B cell (primary cell): Measurements from ENCODE around the gene HTR1D. TPM values are rescaled to one million over a fixed set of nuclear protein-coding genes. Genes with fewer than 3 reads are reported as not detected.

ENCODE experiments used
- ATAC-seq: fragments of 200-7000 bp; cut with Tn5 transposase; one replicate; pipeline ENCODE4 v1.10.0; 2021; ENCODE audit warnings: low read depth, mild to moderate bottlenecking, moderate number of reproducible peaks, moderate library complexity
- CTCF ChIA-PET: fragments of 350-600 bp; sonication (Branson Sonifier 250); formaldehyde crosslinking; loops from one replicate; lab custom pipeline; 2021; ENCODE audit warnings: antibody characterized with exemption, inconsistent platforms; lab: Charles Lee
- POLR2A ChIA-PET: fragments of 350-600 bp; sonication (Branson Sonifier 250); formaldehyde crosslinking; loops from one replicate; lab custom pipeline; 2021; ENCODE audit warnings: antibody characterized with exemption; lab: Charles Lee
- DNase-seq: peaks from one replicate; pipeline ENCODE4 v3.0.0; 2013
- H2AFZ ChIP-seq: 2 replicates; pipeline ENCODE4 v1.6.1; 2012; ENCODE audit warnings: mild to moderate bottlenecking, low read depth, low read length; ENCODE audit not compliant: insufficient read depth, poor library complexity, severe bottlenecking
- H3K27ac ChIP-seq, 2 donors: 1 replicate in 1 of 2; 2 replicates in 1 of 2; pipeline ENCODE4 v1.5.1; 2012 to 2013; ENCODE audit warnings: low read length in 2 of 2, mild to moderate bottlenecking in 2 of 2, moderate library complexity in 1 of 2
- H3K27me3 ChIP-seq, 4 experiments: fragments of 200-600 bp in 1 of 4; sonication (generic) in 1 of 4; replicated peaks in 1 of 4; 1 replicate in 2 of 4; 2 replicates in 2 of 4; pipeline versions ENCODE4 v1.6.1 to v1.7.0; 2013 to 2016; ENCODE audit warnings: low read length in 3 of 4, mild to moderate bottlenecking in 2 of 4, mixed read lengths in 1 of 4, moderate library complexity in 1 of 4; ENCODE audit not compliant: insufficient read depth in 4 of 4, control insufficient read depth in 3 of 4; ENCODE audit errors: control extremely low read depth in 1 of 4
- H3K36me3 ChIP-seq, 2 experiments: replicated peaks in 1 of 2; 1 replicate in 1 of 2; 2 replicates in 1 of 2; pipeline versions ENCODE4 v1.6.1 to v1.7.1; 2013; ENCODE audit warnings: low read length in 1 of 2; ENCODE audit not compliant: insufficient read depth in 2 of 2, control insufficient read depth in 1 of 2; ENCODE audit errors: control extremely low read depth in 1 of 2, extremely low read depth in 1 of 2
- H3K4me1 ChIP-seq, 2 donors: fragments of 200-600 bp in 1 of 2; sonication (generic) in 1 of 2; 1 replicate in 1 of 2; 2 replicates in 1 of 2; pipeline versions ENCODE4 v1.5.1 to v1.6.1; 2013 to 2017; ENCODE audit warnings: low read length in 2 of 2; ENCODE audit not compliant: control insufficient read depth in 2 of 2, insufficient read depth in 2 of 2
- H3K4me2 ChIP-seq: replicated peaks from 2 replicates; pipeline ENCODE3; 2012; ENCODE audit warnings: mild to moderate bottlenecking, low read depth, low read length; ENCODE audit not compliant: poor library complexity, severe bottlenecking
- H3K4me3 ChIP-seq, 5 experiments: fragments of 200-600 bp in 1 of 5; sonication (generic) in 1 of 5; 1 replicate in 3 of 5; 2 replicates in 2 of 5; pipeline versions ENCODE4 v1.5.1 to v1.7.0; 2011 to 2016; ENCODE audit warnings: low read length in 4 of 5, mild to moderate bottlenecking in 4 of 5, low read depth in 2 of 5, control low read depth in 1 of 5, moderate library complexity in 1 of 5; ENCODE audit not compliant: insufficient read depth in 1 of 5; ENCODE audit errors: control extremely low read depth in 1 of 5, extremely low read depth in 1 of 5
- H3K79me2 ChIP-seq: fragments of 200-600 bp; sonication (generic); one replicate; pipeline ENCODE4 v1.6.0; 2016; ENCODE audit warnings: low read length; ENCODE audit not compliant: control insufficient read depth, insufficient read depth
- H3K9ac ChIP-seq: fragments of 200-600 bp; sonication (generic); 2 replicates; pipeline ENCODE4 v1.6.1; 2017; ENCODE audit warnings: mild to moderate bottlenecking, low read length, moderate library complexity
- H3K9me3 ChIP-seq, 3 donors: one replicate each; pipeline versions ENCODE4 v1.6.1 to v1.7.1; 2013; ENCODE audit warnings: low read length in 2 of 3; ENCODE audit not compliant: control insufficient read depth in 2 of 3, insufficient read depth in 1 of 3; ENCODE audit errors: control extremely low read depth in 1 of 3
- H4K20me1 ChIP-seq: 2 replicates; pipeline ENCODE4 v1.6.0; 2012; ENCODE audit warnings: mild to moderate bottlenecking, low read length; ENCODE audit not compliant: insufficient read depth, control insufficient read depth, poor library complexity, severe bottlenecking
- H3K27ac Mint-ChIP-seq: one replicate; pipeline ENCODE4 v1.8.0; 2021; ENCODE audit warnings: mixed read lengths
- H3K27me3 Mint-ChIP-seq: one replicate; pipeline ENCODE4 v1.8.0; 2021; ENCODE audit warnings: mixed read lengths
- H3K4me1 Mint-ChIP-seq: one replicate; pipeline ENCODE4 v1.8.0; 2021; ENCODE audit warnings: mixed read lengths
- H3K4me3 Mint-ChIP-seq: one replicate; pipeline ENCODE4 v1.8.0; 2021; ENCODE audit warnings: mixed read lengths
- H3K9me3 Mint-ChIP-seq: one replicate; pipeline ENCODE4 v1.8.0; 2022; ENCODE audit warnings: mixed read lengths; ENCODE audit not compliant: insufficient read depth
- CTCF ChIP-seq: fragments of 200-600 bp; IDR thresholded peaks from one replicate; pipeline ENCODE4 v1.8.0; 2022; ENCODE audit warnings: antibody characterized with exemption, mild to moderate bottlenecking
- EZH2 ChIP-seq: IDR thresholded peaks from 2 replicates; pipeline ENCODE4 v1.6.1; 2012; ENCODE audit warnings: borderline replicate concordance, low read depth, mild to moderate bottlenecking, moderate library complexity, low read length; ENCODE audit not compliant: insufficient read depth, poor library complexity, severe bottlenecking
- WGBS: methylation state at CpG from one replicate; pipeline ENCODE4 v1.1.5; 2013; ENCODE audit warnings: missing lambda C conversion rate; ENCODE audit not compliant: insufficient coverage; 5-methylcytosine and 5-hydroxymethylcytosine counted together
- intact Hi-C: fragments of 100-400 bp; cut with micrococcal nuclease; formaldehyde crosslinking; loops from one replicate; pipeline ENCODE4 v1.10.0; 2022
- polyA plus RNA-seq: library from polyadenylated mRNA; depleted of rRNA; stranded (reverse); fragments of >200 nt; gene quantifications from 2 replicates; pipeline ENCODE4 v1.2.3, GENCODE V29; 2012
- total RNA-seq, 2 donors: library from RNA; stranded (reverse); fragments of 120-200 nt in 1 of 2; gene quantifications; 1 replicate in 1 of 2; 2 replicates in 1 of 2; pipeline versions ENCODE4 v1.2.3 to v1.2.4, GENCODE V29; 2013 to 2022

The HTR1D gene
- total and polyA plus RNA-seq, 2 donors (not counting 1 experiment from before 2014, with no cell fraction given), result not detected

DNA sequence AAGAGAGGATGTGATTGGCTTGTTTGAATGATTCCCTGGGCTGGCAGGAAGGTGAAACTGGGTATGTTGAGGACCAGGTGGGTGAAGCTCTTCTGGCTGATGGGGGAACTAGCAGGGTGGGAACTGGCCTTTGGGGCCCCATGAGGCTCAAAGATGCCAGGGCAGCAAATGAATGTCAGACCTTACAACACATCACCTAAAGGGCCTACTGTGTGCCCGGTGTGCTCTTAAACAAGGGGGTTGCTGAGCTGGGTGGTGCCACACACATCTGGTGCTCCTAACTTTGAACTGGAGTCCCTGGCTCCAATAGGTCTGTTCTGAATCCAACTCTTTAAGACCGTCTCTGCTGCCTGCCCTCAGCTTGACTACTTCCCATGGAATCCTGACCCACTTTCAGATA lies 21.3 kb upstream of the HTR1D start:
- no peak for ATAC-seq
- intact Hi-C loops, result no loop called here
- Mint-ChIP-seq H3K9me3 (no peaks in the 10 kb centered on the region), H3K27ac (no peak overlapping the region), H3K27me3 (peaks cover 13% of the 10 kb centered on the region), H3K4me3 (no peak overlapping the region), H3K4me1 (no peaks in the 10 kb centered on the region)
- no peak for DNase-seq
- no peaks in the 10 kb centered on the region for H3K9me3 ChIP-seq
- no peaks in the 10 kb centered on the region for H4K20me1 ChIP-seq
- CTCF ChIA-PET, result no interaction called here
- no peak overlapping the region for H3K4me3 ChIP-seq
- H3K36me3 ChIP-seq, result no peaks in the 10 kb centered on the region
- no peak overlapping the region for H2AFZ ChIP-seq
- H3K79me2 ChIP-seq, result no peaks in the 10 kb centered on the region
- H3K27me3 ChIP-seq, result no peaks in the 10 kb centered on the region
- no peak overlapping the region for H3K9ac ChIP-seq
- POLR2A ChIA-PET, result no interaction called here
- no peak overlapping the region for H3K4me2 ChIP-seq
- no peak for TF ChIP-seq EZH2
- TF ChIP-seq CTCF, result no peak
- H3K4me1 ChIP-seq, result no peaks in the 10 kb centered on the region
- 94% methylated on average over 2 of the region's 2 CpGs for WGBS
- H3K27ac ChIP-seq, result no peak overlapping the region

- H4K20me1 ChIP-seq, result no peaks in the 10 kb centered on the region
- no peak overlapping the region for H2AFZ ChIP-seq
- ATAC-seq (no peak), DNase-seq (no peak)
- H3K27me3 ChIP-seq, result no peaks in the 10 kb centered on the region
- ChIA-PET CTCF (no interaction called here), POLR2A (no interaction called here)
- Mint-ChIP-seq H3K4me3 (no peak overlapping the region), H3K27me3 (peaks cover 13% of the 10 kb centered on the region), H3K27ac (no peak overlapping the region), H3K4me1 (no peaks in the 10 kb centered on the region), H3K9me3 (no peaks in the 10 kb centered on the region)
- H3K9ac ChIP-seq, result no peak overlapping the region
- 100% methylated on average over 1 of the region's 2 CpGs for WGBS
- intact Hi-C loops, result no loop called here
- H3K79me2 ChIP-seq, result no peaks in the 10 kb centered on the region
- H3K9me3 ChIP-seq, result no peaks in the 10 kb centered on the region
- H3K4me3 ChIP-seq, result no peak overlapping the region
- H3K4me2 ChIP-seq, result no peak overlapping the region
- no peak overlapping the region for H3K27ac ChIP-seq
- no peaks in the 10 kb centered on the region for H3K4me1 ChIP-seq
- TF ChIP-seq CTCF, result no peak
- TF ChIP-seq EZH2, result no peak
- H3K36me3 ChIP-seq, result no peaks in the 10 kb centered on the region
Observed at GRCh38 chr1:23237508-23237907, 20.2 kb upstream of the HTR1D start.
